Epithelial cell of prostate (primary cell): ENCODE data around the gene SCTR.
A peak's percentile ranks its signal among the peaks of the same experiment; 100 is the strongest.

Experiments used
- DNase-seq: peaks from one replicate; pipeline ENCODE4 v3.0.0-alpha.2; 2011; ENCODE audit warnings: low read depth, low spot score
- H3K27ac ChIP-seq: fragments of 450-650 bp; 2 replicates; pipeline ENCODE4 v1.5.1; 2017; ENCODE audit warnings: mild to moderate bottlenecking

The SCTR gene

DNA sequence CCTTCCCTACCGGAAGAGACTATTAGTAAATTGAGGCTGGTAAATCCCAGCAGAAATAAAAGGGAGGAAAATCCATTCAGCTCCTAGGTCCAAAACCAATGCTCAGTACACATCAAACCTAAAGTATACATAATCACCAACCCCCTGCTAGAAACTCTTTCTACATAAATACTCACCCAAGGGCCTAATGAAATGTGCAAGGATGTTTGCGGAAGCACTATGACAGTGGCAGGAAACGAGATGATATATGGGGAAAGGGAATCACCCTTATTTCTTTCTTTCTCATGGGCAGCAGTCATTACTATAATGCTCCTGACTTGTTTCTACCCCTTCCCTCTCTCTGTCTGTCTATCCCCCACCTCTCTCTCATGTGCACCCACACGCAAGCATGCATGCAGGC is 1.3 kb upstream of the SCTR start:
- no peak for DNase-seq
- H3K27ac ChIP-seq: no peak overlapping the region

DNA sequence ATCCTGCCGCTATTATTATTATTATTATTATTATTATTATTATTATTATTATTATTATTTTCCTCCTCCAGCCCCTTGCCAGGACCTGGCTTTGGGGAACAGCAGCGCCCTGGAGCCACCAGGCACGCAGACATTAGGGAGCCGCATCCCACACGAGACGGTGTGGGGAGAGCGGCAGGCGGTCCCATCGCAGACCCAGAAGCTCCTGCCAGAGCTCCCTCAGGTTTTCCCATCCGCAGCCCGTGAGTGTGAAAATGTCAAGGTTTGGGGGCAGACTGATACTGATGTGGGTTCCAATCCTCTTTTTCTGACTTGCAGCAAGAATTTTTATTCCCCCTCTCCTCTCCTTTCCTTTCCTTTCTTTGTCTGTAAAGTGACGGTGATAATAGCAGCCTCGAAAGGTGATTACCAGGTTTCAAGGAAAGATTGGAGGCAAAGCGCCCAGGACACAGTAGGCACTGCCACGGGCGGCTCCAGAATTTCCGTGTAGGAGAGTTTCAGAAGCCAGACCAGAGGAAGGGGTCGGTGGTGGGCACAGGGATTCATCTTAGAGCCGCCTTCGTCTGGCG is 816 bp downstream of the SCTR start:
- no peak overlapping the region for H3K27ac ChIP-seq
- no peak for DNase-seq

DNA sequence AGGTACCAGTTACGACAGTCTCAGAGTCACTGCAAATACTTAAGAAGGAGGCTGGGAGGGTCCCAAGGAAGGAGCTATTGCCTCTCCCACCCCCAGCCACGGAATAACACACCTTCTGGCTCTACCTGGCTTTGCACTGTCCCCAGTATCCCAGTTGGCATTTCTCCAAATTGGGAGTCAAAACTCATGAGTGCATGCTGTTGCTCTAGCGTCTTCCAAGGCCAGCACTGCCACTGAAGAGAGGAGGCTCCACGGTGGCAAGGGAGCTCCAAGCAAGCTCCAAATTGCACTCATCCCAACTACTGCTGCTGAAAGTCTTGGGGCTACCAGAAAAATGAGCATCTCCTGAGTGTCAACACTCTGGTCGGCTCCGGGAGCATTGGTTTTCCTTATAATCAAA is 1.6 kb downstream of the SCTR start:
- H3K27ac ChIP-seq: no peak overlapping the region
- no peak for DNase-seq

DNA sequence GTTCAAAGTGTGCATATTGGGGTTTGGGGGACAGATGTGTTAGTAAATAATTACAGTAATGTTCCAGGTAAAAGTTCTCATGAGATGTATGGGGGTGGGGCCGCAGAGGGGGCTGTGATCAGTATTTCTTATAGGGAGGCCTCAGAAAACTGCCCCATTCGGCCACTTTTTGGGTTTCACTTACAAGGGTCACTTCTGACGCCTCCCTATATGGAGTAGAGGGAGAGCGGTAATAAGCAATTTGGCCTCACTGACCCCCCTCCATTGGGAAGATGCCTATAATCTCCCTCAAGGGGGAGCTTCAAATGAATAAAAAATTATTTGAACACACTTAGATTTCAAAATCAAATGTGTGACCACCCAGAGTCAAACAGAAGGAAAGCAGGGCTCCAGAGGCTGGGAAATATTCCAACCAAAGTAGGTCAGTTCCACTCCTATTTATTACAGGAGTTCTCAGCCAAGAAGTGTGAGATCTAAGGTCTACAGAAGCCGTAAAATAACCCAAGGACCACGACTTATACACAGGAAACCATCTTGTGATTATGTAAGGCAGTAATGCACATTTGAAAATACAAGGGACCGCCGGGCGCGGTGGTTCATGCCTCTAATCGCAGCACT is 2.7 kb downstream of the SCTR start:
- DNase-seq: no peak
- H3K27ac ChIP-seq: no peak overlapping the region

DNA sequence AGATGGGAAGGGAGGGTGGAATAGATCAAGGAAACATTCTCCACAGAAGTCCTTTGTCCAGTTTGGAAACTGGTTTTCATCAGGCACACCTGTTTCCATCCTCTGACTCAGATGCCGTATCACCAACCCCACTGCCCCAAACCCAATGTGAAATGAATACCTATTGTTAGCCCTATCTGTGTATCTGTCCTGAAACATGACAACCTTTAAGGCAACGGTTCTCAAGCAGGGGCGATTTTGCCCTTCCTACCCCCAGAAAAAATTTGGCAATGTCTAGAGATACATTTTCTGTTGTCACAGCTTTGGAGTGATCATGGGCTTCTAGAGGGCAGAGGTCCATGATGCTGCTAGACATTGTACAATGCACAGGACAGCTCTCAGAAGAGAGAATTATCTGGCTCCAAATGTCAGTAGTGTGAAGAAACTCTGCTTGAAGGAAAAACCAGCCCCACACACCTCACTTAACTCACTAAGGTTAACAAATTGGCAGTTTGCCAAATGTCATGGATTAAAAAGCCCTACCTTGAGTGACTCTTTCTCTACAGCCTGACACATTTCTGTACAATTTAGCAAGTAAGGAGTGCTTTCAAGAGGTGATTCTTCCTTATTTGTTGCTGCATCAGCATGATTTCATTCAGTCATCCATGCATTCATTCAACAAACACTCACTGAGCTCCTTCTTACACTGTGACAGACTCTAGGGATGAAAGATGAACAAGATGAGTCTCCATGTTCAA is 3.4 kb downstream of the SCTR start:
- no peak overlapping the region for H3K27ac ChIP-seq
- DNase-seq: no peak

DNA sequence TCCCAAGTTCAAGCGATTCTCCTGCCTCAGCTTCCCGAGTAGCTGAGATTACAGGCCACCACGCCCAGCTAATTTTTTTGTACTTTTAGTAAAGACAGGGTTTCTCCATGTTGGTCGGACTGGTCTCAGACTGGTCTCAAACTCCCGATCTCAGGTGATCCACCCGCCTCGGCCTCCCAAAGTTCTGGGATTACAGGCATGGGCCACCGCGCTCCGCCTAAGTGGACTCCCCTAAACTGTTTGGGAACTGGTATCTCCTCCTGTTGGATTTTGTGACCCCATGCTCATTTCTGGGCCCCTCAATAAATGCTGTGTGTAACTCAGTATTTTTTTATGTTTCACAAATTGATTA is 5.2 kb downstream of the SCTR start:
- H3K27ac ChIP-seq: no peak overlapping the region
- no peak for DNase-seq

DNA sequence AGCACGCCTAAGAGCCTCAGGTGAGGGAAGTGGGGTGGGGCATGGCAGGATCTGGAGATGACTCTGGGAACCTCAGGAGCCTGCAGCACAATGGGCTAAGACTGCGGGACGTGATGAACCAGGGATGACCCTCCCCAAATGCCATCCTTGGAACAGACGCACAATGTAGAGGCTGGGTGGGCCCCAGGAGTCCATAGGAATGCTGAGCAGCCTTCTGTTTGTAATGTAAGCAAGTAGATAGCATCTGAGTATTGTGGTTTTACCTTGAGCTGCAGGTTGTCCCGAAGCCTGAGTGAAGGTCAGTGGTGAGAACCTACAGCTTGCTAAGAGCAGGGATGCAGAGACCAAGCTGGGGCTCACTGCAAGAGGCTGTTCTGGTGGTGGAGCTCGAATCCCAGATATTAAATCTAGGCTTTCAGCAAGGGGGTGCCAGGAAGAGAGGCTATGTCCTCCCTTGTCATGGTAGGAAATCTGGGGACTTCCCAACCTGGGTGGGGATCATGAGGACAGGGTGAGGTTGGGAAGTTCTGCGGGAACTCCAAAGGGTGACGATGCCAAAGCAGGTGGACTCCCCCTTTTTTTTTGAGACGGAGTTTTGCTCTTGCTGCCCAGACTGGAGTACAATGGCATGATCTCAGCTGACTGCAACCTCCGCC is 5.8 kb downstream of the SCTR start:
- no peak overlapping the region for H3K27ac ChIP-seq
- DNase-seq: no peak

DNA sequence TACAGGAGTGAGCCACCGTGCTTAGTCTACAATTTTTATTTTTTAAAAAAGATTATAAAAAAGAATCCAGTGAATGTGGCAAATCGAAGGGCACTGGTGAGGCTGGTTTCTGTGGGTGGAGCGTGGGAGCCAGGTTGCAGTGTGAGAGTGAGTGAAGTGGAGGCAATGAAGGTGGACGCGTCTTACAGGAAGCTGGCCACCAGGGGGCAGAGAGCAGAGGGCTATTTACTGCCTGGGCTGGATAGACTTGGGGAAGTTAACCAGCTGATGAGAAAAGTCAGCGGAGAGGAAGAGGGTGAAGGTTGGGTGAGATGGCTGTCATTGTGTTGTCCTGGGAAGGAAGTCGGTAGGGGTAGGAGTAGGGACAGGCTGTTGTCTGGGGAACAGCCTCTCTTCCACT is 6.8 kb downstream of the SCTR start:
- no peak for DNase-seq
- no peak overlapping the region for H3K27ac ChIP-seq

DNA sequence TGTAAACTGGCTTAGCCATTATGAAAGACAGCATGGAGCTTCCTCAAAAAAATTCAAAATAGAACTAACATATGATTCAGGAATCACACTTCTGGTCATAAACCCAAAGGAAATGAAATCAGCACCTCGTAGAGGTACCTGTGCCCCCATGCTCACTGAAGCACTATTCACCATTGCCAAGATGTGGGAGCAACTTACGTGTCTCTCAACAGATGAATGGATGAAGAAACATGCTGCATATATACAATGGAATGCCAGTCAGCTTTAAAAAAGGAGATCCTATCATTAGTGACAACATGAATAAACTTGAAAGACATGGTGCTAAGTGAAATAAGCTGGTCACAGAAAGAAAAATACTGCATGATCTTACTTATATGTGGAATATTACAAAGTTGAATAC is 8.2 kb downstream of the SCTR start:
- H3K27ac ChIP-seq: no peak overlapping the region
- peak; percentile 20 for DNase-seq

DNA sequence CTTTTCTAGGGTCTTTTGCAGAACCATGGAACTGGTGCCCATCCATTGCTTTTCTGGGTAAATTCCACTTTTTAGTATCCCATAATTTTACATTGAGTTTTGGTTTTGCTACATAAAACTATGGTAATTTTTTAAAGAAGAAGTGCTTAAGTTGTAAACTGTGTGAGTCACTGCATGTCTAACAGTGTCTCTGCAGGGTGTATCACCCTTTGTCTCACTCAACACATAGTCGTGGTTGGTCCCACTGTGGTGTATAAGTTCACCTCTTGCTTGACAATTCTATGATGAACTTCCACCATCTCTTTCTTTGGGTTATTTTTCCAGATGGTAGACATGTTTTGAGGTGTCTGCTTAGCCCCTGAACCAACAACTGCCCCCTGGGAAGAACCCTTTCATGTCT is 10.5 kb downstream of the SCTR start:
- DNase-seq: no peak
- no peak overlapping the region for H3K27ac ChIP-seq

DNA sequence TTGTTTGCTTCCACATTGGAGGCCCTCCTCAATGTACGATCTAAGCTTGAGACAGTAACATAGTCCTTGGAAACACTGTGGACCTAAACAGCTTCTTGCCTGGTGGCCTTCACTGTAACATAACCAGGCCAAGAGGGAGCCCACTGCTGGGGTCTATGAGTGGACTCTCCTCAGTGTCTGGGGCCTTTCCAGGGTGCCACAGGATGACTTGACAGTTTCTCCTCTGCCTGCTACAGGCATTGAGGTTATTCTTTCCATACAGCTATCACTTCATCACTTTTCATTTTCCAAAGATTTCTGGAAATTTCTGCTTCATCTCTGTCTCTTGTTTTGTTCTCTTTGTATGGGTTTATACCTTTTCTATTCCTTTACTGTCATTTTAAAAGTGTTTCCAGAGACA is 11.3 kb downstream of the SCTR start:
- no peak for DNase-seq

DNA sequence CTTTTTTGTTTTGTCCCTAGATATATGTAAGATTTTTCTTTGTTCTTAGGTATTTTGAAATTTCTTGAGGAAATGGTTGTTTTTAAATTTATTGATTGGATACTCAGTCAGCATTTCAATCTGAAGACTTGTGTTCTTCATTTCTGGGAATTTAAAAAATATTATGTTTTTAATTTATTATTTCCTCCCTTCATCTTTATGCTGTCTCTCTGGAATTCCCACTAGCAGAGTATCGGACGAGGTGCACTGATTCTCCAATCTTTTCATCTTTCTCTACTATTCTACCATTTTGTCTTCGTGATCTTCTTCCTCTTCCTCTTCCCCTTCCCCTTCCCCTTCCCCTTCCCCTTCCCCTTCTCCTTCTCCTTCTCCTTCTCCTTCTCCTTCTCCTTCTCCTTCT is 12.3 kb downstream of the SCTR start:
- no peak overlapping the region for H3K27ac ChIP-seq
- no peak for DNase-seq

More for the DNA sequence above, 11.3 kb downstream of the SCTR start:
- H3K27ac ChIP-seq: no peak overlapping the region

DNA sequence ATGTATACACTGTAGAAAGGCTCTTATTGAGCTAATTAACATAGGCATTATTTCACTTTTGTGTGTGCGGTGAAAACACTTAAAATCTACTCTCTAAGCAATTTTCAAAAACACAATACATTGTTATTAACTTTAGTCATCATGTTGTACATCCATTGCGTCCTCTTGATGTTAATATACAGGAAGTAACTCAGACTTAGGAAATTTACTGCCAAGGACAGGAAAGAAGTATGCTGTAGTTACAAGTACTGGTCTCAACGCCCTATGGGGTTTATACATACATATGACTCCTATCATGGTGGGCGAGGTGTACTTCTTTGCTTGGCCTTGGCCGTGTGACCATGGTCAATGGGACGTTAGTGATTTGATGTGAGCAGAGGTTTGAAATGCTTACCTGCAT is 15.5 kb downstream of the SCTR start:
- H3K27ac ChIP-seq: no peak overlapping the region
- no peak for DNase-seq

DNA sequence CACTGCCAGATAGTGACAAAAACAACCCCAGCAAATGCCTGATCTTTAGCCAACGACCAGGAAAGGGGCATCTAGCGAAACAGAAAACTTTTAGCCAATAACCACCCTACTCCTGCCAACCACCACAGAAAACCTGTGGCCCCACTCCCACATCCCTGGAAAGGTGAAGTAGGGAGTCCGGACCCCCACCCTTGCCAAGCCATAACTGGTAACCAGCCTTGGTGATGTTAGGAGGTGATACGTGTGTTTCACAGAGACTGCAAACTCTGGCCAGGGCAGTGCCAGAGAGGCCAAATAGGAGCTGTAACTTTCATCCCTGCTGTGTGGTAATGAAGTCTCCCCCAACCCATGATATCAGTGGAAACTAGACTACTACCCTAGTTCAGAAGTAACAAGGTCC is 27.6 kb downstream of the SCTR start:
- DNase-seq: no peak

DNA sequence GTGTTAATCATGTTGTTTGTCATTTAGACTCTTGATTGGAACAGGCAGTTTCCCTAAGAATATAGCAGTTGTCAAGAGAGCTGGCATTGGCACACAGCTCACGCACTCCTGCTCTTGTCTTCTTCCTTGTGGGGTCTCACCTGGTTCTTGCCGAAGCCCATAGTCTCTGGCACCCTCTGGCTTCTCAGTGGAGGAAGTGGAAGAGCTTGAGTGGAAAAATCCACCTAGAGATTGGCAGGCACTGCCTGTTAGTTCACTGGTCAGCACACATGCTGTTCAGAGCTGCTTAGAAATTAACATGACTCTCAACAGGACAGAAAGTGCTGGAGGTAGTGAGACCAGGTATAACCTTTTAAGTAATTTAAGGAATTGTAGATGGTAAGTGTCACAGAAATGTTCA is 28.3 kb downstream of the SCTR start:
- no peak overlapping the region for H3K27ac ChIP-seq
- no peak for DNase-seq

More for the DNA sequence above, 27.6 kb downstream of the SCTR start:
- H3K27ac ChIP-seq: no peak overlapping the region

DNA sequence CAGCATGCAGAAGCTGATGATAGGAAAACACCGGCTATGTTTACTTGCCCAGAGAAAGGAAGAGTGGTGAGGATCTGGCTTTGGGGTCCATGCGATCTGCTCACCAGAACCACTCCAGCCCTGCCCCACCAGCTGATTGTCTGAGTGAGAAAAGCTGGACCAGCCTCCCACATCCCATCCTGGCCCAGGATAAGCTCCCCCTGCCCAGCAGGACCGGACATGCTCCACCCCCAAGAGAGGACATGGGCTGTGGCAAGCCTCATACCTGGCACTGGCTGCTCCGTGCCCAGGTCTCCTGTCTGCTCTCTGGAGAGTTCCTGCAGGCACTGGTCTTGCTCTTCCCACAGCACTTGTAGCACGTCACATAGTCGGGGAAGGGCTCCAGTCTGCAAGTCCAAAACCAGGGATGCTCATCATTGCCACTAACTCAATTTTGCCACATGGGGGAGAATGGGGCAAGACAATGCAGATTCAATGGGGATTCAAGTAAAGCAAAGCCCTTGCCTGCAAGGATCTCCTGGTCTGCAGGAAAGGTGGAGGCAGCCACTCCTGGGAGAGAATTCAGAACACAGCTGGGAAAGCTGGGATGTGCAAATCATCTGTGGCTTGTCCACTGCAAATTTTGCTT is 30.0 kb downstream of the SCTR start:
- no peak for DNase-seq
- no peak overlapping the region for H3K27ac ChIP-seq

DNA sequence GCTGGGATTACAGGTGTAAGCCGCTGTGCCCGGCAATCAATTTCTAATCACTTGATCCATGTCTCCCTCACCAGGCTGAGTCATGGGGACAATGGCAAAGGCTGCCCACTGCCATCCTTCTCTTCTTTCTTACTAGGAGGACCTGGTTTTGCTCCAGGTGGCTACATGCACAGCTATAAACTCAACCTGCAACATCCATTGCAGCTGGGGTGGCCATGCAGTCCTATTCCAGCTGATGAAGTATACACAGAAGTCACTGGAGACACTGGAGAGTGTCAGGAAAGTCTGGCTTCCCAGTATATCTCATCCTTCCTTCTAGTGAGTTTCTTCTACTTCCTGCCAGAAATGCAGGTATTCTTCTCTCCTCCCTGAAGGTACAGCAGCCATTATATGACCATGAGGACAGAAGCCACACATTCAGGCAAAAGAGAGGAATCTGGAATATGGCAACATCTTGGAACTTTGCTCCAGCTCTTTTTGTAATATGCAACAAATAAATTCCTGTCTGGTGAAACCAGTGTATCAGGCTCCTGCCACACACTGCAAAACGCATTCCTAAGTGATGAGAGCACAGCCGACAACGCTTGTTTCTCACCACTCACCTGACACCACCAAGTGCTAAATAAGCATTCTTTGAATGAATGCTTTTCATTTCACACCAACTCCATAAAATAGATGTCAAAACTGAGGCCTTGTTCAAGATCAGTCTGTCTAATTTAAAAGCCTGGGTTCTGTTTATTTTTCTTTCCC is 32.3 kb downstream of the SCTR start:
- DNase-seq: peak; percentile 69
- H3K27ac ChIP-seq: peak overlapping the region; percentile 68

DNA sequence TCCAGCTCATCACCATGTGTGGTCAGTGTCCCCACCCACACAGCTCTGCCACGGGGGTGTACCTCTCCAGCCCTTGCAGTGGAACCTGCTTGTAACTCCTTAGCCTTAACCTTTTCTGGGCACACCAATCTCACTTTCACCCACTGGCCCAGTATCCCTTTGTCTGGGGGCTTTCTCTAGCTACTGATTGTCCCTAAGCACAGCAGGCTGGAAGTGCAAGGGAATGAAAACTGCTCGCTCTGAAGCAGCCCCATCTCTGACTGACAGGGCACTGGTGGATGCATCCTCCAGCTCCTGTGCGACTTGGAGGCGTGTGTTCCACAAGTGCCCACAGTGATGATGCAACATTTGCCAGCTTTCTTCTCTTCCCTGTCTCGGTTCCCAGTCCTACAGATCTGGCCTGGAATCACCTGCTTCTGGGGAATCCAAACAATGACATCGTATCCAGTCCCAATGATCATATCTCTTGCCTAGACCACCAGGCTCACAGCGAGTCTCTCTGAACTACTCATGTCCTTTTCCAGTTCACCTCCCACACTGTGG is 33.6 kb downstream of the SCTR start:
- no peak for DNase-seq
- no peak overlapping the region for H3K27ac ChIP-seq

DNA sequence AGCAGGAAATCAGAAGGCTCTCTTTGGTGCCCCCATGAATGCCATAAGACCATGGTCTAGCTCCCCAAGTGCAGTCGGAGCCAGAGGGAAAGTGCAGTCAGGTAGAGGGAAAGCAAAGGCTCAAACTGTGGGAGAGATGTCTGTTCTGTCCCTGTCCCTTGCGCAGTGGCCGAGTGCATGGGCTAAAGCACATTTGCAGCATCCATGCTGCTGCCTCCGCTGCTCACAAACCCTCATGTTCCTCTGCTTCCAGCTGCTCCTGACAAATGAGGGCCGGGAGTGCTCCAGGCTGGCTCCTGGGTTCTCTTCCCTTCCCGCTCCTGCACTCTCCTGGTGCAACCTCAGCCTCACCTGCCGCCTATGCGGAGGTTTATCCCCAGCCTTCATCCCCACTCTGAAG is 34.2 kb downstream of the SCTR start:
- no peak overlapping the region for H3K27ac ChIP-seq
- no peak for DNase-seq
